Loucy (cell line): ENCODE measurements around the gene PAAF1.
"Not testable (repeated sequence)": the region's sequence is repeated elsewhere in the genome, so short reads cannot be mapped to it uniquely, and the experiment has no call there.

Experiments
- H2AFZ ChIP-seq: fragments of 200-600 bp; sonication (generic); 2 replicates; pipeline ENCODE4 v1.6.0; 2016; ENCODE audit warnings: antibody characterized with exemption, mild to moderate bottlenecking, low read length, moderate library complexity
- H3F3A ChIP-seq: fragments of 200-600 bp; 2 replicates; pipeline ENCODE4 v1.6.0; 2016; ENCODE audit warnings: antibody characterized with exemption, low read depth, mild to moderate bottlenecking
- H3K27me3 ChIP-seq: fragments of 200-600 bp; sonication (generic); 2 replicates; pipeline ENCODE4 v1.6.1; 2014; ENCODE audit warnings: low read length, mild to moderate bottlenecking; ENCODE audit not compliant: insufficient read depth, poor library complexity, severe bottlenecking
- H3K36me3 ChIP-seq: fragments of 200-600 bp; sonication (generic); 2 replicates; pipeline ENCODE4 v1.6.1; 2016; ENCODE audit warnings: low read length; ENCODE audit not compliant: insufficient read depth
- H3K4me1 ChIP-seq: fragments of 200-600 bp; sonication (generic); 2 replicates; pipeline ENCODE4 v1.5.1; 2014; ENCODE audit warnings: low read length, mild to moderate bottlenecking; ENCODE audit not compliant: insufficient read depth, poor library complexity, severe bottlenecking
- H3K4me2 ChIP-seq: fragments of 200-600 bp; sonication (generic); 2 replicates; pipeline ENCODE4 v1.6.0; 2014; ENCODE audit warnings: antibody characterized with exemption, low read length, low read depth, mild to moderate bottlenecking; ENCODE audit not compliant: poor library complexity, severe bottlenecking
- H3K4me3 ChIP-seq: fragments of 200-600 bp; sonication (generic); 2 replicates; pipeline ENCODE4 v1.5.1; 2014; ENCODE audit warnings: low read length, mild to moderate bottlenecking, mixed read lengths; ENCODE audit not compliant: poor library complexity, severe bottlenecking
- H3K79me2 ChIP-seq: fragments of 200-600 bp; sonication (generic); 2 replicates; pipeline ENCODE4 v1.6.1; 2014; ENCODE audit warnings: low read length; ENCODE audit not compliant: insufficient read depth
- H3K9ac ChIP-seq: fragments of 200-600 bp; sonication (generic); 2 replicates; pipeline ENCODE4 v1.6.0; 2014; ENCODE audit warnings: mild to moderate bottlenecking, low read depth, low read length, moderate library complexity; ENCODE audit not compliant: poor library complexity, severe bottlenecking
- H3K9me2 ChIP-seq: fragments of 200-600 bp; sonication (generic); replicated peaks from 2 replicates; pipeline ENCODE4 v1.6.1; 2016; ENCODE audit warnings: low read depth, low read length, mixed read lengths
- H3K9me3 ChIP-seq: fragments of 200-600 bp; sonication (generic); 2 replicates; pipeline ENCODE4 v1.6.1; 2014; ENCODE audit warnings: mild to moderate bottlenecking, antibody characterized with exemption, low read length, low read depth; ENCODE audit not compliant: insufficient read depth
- H4K20me1 ChIP-seq: fragments of 200-600 bp; sonication (generic); 2 replicates; pipeline ENCODE4 v1.6.0; 2014; ENCODE audit warnings: antibody characterized with exemption, low read length, mild to moderate bottlenecking; ENCODE audit not compliant: insufficient read depth, poor library complexity, severe bottlenecking
- EZH2phosphoT487 ChIP-seq: fragments of 200-600 bp; IDR thresholded peaks from 2 replicates; pipeline ENCODE4 v1.6.1; 2018; ENCODE audit warnings: antibody characterized with exemption, mild to moderate bottlenecking, moderate library complexity, borderline replicate concordance
- TF ChIP-seq, protein P1 (sequence below): fragments of 200-600 bp; sonication (generic); conservative IDR thresholded peaks from 2 replicates; pipeline ENCODE4 v1.5.1; 2014; ENCODE audit warnings: mild to moderate bottlenecking, antibody characterized with exemption, low read length

PAAF1 gene

GRCh38 chr11:73931039-73931645, 54.3 kb downstream of the PAAF1 start:
- TF ChIP-seq, protein P1, sequence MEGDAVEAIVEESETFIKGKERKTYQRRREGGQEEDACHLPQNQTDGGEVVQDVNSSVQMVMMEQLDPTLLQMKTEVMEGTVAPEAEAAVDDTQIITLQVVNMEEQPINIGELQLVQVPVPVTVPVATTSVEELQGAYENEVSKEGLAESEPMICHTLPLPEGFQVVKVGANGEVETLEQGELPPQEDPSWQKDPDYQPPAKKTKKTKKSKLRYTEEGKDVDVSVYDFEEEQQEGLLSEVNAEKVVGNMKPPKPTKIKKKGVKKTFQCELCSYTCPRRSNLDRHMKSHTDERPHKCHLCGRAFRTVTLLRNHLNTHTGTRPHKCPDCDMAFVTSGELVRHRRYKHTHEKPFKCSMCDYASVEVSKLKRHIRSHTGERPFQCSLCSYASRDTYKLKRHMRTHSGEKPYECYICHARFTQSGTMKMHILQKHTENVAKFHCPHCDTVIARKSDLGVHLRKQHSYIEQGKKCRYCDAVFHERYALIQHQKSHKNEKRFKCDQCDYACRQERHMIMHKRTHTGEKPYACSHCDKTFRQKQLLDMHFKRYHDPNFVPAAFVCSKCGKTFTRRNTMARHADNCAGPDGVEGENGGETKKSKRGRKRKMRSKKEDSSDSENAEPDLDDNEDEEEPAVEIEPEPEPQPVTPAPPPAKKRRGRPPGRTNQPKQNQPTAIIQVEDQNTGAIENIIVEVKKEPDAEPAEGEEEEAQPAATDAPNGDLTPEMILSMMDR: peak; percentile 73
- no peak for TF ChIP-seq EZH2phosphoT487
- H3K27me3 ChIP-seq: no peaks in the 10 kb centered on the region
- peak overlapping the region; percentile 26; the same call in 1 of the 2 replicates for H2AFZ ChIP-seq
- no peak overlapping the region for H3K4me2 ChIP-seq
- no peaks in the 10 kb centered on the region for H3K79me2 ChIP-seq
- H4K20me1 ChIP-seq: no peaks in the 10 kb centered on the region
- no peak overlapping the region for H3K4me3 ChIP-seq
- H3K9me2 ChIP-seq: no peaks in the 10 kb centered on the region
- no peaks in the 10 kb centered on the region for H3F3A ChIP-seq
- no peaks in the 10 kb centered on the region for H3K9me3 ChIP-seq
- H3K36me3 ChIP-seq: peaks cover 28% of the 10 kb centered on the region; the same call in 1 of the 2 replicates
- H3K9ac ChIP-seq: no peak overlapping the region
- no peaks in the 10 kb centered on the region for H3K4me1 ChIP-seq

DNA sequence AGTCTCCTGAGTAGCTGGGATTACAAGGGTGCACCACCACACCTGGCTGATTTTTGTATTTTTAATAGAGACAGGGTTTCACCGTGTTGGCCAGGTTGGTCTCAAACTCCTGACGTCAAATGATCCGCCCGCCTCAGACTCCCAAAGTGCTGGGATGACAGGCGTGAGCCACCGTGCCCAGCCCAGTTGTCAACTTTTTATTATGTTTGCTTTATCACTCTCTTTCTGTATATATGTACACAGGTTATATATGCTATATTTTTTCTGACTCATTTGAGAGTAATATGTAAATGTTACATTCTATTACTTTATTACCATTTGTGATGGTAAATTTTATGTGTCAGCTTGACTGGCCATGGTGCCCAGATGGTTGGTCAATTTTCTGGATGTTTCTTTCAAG, 55.2 kb downstream of the PAAF1 start:
- H3K27me3 ChIP-seq: no peaks in the 10 kb centered on the region
- no peak overlapping the region for H3K4me3 ChIP-seq
- H3F3A ChIP-seq: no peaks in the 10 kb centered on the region
- H4K20me1 ChIP-seq: no peaks in the 10 kb centered on the region
- no peaks in the 10 kb centered on the region for H3K4me1 ChIP-seq
- no peaks in the 10 kb centered on the region for H3K79me2 ChIP-seq
- peaks cover 24% of the 10 kb centered on the region; the same call in 1 of the 2 replicates for H3K36me3 ChIP-seq
- H2AFZ ChIP-seq: no peak overlapping the region
- H3K9ac ChIP-seq: no peak overlapping the region
- no peak for TF ChIP-seq EZH2phosphoT487
- H3K9me2 ChIP-seq: no peaks in the 10 kb centered on the region
- no peak overlapping the region for H3K4me2 ChIP-seq
- H3K9me3 ChIP-seq: no peaks in the 10 kb centered on the region

DNA sequence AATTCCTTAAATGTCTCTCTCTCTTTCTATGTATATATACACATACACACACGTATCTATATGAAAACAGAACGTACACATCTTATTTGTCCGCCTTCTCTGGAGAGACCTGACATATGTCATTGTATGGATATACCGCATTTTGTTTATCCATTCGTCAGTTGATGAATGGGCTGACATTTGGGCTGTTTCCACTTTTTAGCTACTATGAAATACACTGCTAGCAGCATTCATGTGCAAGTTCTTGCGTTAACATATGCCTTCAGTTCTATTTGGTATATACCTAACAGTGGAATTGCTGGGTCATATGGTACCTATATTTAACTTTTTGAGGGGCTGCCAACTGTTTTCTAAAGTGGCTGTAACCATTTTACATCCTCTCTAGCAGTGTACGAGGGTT, 56.0 kb downstream of the PAAF1 start:
- no peaks in the 10 kb centered on the region for H3K9me3 ChIP-seq
- TF ChIP-seq EZH2phosphoT487: no peak
- TF ChIP-seq, protein P1: no peak
- H3K4me2 ChIP-seq: no peak overlapping the region
- H3K27me3 ChIP-seq: no peaks in the 10 kb centered on the region
- H3K36me3 ChIP-seq: peaks cover 16% of the 10 kb centered on the region; the same call in 1 of the 2 replicates
- H3K9me2 ChIP-seq: no peaks in the 10 kb centered on the region
- H3K4me1 ChIP-seq: no peaks in the 10 kb centered on the region
- no peak overlapping the region for H3K4me3 ChIP-seq
- H3K9ac ChIP-seq: no peak overlapping the region
- no peaks in the 10 kb centered on the region for H3F3A ChIP-seq
- H3K79me2 ChIP-seq: no peaks in the 10 kb centered on the region
- H2AFZ ChIP-seq: no peak overlapping the region
- H4K20me1 ChIP-seq: no peaks in the 10 kb centered on the region

- not testable (repeated sequence) for H3K4me1 ChIP-seq, H3K4me2 ChIP-seq, H3K9ac ChIP-seq, H3K79me2 ChIP-seq, H3F3A ChIP-seq, H3K9me2 ChIP-seq, H2AFZ ChIP-seq, H3K27me3 ChIP-seq, H3K36me3 ChIP-seq, H4K20me1 ChIP-seq, H3K9me3 ChIP-seq, H3K4me3 ChIP-seq
Observed at GRCh38 chr11:73936047-73936446, 59.2 kb downstream of the PAAF1 start.
